ENCODE data around the gene DPP6.
"Not testable (repeated sequence)": the region's sequence is repeated elsewhere in the genome, so short reads cannot be mapped to it uniquely, and the experiment has no call there.

- TF ChIP-seq, protein P1, sequence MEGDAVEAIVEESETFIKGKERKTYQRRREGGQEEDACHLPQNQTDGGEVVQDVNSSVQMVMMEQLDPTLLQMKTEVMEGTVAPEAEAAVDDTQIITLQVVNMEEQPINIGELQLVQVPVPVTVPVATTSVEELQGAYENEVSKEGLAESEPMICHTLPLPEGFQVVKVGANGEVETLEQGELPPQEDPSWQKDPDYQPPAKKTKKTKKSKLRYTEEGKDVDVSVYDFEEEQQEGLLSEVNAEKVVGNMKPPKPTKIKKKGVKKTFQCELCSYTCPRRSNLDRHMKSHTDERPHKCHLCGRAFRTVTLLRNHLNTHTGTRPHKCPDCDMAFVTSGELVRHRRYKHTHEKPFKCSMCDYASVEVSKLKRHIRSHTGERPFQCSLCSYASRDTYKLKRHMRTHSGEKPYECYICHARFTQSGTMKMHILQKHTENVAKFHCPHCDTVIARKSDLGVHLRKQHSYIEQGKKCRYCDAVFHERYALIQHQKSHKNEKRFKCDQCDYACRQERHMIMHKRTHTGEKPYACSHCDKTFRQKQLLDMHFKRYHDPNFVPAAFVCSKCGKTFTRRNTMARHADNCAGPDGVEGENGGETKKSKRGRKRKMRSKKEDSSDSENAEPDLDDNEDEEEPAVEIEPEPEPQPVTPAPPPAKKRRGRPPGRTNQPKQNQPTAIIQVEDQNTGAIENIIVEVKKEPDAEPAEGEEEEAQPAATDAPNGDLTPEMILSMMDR (conservative IDR thresholded peaks at IDR 0.05 in 1 of 2, IDR thresholded peaks at IDR 0.05 in 1 of 2; ENCODE audit: extremely low read depth in 1 of 2, insufficient read depth in 1 of 2, low read depth in 1 of 2, low read length in 2 of 2), result not testable (repeated sequence)
- not testable (repeated sequence) for TF ChIP-seq EZH2 (IDR thresholded peaks at IDR 0.05; ENCODE audit: borderline replicate concordance, low read length)
Measured at GRCh38 chr7:154129142-154129541, 76.9 kb downstream of the DPP6 start.
